Right kidney (tissue), 1 donor: ENCODE results near the gene HPS4.

ENCODE experiments used
- DNase-seq: peaks from one replicate; pipeline ENCODE4 v3.0.0-alpha.2; 2016

Gene HPS4

DNA sequence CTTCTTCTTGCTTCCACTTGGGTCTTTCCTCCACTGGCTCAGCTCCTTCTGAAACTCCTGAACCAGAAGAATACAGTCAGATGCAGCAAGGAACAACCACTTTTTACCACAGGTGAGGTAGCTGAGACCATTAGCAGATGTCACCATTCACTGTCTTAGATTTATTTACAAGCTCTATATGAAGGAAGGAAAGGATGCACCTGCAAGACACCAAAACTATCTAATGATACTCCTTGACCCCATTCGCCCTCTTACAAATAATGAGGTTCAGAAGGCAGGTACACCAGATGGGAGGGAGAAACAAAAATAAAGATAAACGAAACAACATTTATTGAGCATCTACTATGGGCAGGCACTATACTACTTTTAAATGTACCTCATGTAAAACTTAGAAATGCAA lies 18.4 kb upstream of the HPS4 start:
- no peak for DNase-seq

DNA sequence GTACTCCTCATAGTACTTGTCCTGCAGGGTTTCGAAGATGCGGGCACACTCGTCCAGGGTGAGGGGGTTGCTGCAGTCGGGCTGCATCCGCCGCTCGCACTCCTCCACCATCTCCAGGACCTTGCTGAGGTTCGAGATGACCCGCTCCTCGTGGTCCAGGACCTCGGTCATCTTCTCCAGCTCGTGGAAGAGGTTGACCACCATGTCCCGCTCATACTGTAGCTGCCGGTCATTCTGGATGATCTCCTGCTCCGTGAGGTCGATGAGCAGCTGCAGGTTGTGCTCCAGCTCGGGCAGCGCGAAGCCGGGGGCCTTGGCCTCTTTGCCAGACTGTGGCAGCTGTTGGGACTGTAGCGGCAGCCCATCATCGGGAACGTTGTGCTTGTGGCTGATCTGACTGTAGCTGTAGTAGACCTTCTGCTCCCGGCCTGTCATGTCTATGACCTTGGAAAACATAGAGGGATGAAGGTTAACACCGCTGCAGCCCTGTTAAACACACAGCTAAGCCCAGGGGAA lies 15.7 kb upstream of the HPS4 start:
- no peak for DNase-seq

DNA sequence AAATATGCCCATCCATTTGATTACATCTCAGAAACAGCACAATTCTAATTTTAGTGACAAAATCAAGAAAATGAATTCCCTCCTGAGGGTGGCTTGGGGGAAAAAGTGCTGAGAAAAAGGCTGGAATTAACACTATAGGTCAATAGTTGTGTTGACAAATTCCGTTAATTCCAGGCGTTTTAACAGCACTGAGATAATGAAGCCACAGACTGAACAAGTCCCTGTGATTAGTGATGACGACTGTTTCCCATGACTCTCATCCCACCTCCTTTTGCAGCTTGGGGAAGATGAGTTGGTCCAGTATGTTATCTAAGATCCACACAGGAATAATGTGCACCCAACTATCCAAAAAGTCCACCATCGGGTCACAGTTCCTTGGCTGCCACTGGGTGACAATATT lies 12.9 kb upstream of the HPS4 start:
- no peak for DNase-seq

- DNase-seq: no peak
Measured at GRCh38 chr22:26494506-26494905, 10.9 kb upstream of the HPS4 start.

GRCh38 chr22:26492220-26492619 lies 8.6 kb upstream of the HPS4 start:
- DNase-seq: no peak

- no peak for DNase-seq
Measured at GRCh38 chr22:26489447-26490036, 6.0 kb upstream of the HPS4 start.

DNA sequence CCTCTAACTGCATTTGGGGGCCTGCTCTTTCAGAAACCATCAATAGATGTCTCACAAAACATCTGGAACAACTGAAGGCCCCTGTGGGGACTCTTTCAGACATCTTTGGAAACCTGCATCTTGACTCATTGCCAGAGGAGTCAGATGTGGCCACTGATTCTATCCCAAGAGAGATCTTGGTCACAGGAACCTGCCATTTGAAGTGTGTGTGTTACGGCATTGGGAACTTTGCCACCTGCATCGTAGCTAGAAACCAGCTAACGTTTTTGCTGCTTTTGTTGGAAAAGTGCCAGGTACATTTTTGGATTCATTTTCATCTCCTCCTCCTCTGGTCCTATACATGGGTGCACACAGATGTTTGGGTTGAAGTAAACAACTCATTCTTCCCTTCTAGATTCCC lies 4.4 kb upstream of the HPS4 start:
- DNase-seq: no peak

DNA sequence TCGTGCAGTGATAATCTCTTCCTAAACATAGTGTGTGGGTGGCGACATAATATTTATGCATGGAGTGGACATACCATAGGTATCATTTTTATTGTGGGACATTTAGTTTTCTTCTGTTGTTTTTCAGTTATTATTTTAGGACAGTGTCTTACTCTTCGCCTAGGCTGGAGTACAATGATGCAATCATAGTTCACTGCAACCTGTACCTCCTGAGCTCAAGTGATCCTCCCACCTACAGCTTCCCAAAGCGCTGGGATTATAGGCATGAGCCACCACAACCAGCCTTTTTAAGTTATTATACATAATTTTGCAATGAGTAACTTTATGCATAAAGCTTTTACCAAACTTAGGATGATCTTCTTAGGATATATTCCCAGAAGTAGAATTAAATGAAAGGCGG lies 2.8 kb upstream of the HPS4 start:
- DNase-seq: no peak

- DNase-seq: no peak
Measured at GRCh38 chr22:26485806-26486390, 2.3 kb upstream of the HPS4 start.

GRCh38 chr22:26485013-26485412 lies 1.4 kb upstream of the HPS4 start:
- no peak for DNase-seq

DNA sequence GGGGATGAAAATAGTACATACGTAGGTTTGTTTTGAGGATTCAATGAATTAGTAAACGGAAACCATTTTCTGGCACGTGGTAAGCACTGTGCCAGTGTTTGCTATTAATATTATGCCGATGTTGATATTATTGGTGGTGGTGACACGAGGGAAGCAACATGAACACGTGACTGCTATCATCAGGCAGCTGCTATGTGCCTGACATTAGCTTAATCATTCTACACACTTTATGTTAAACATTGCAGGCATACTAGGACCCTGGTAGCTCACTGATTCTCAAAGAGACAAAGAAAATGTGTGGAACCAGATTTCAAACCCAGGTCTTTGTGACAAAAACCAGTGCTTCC lies 750 bp upstream of the HPS4 start:
- no peak for DNase-seq

GRCh38 chr22:26483043-26483438 lies 542 bp downstream of the HPS4 start:
- DNase-seq: no peak

DNA sequence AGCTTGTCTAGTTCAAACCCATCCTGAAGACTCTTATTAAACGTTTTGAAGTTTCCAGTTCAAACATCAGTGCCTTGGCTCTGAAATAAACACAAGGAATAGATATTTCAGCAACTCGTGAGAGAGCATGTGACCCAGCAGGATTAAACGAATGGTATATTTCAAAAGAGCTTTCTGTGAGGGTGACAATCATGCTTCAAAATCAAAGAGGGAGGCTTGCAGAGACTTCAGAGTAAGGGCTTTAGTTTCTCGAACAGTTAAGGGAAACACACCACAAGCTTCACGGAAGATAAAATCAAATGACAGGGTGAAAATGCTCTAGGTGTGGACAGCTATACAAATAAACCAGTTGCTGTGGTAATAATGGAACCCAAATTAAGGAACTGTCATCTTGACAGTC lies 1.4 kb downstream of the HPS4 start:
- DNase-seq: no peak

GRCh38 chr22:26481694-26482093 lies 1.9 kb downstream of the HPS4 start:
- DNase-seq: no peak

GRCh38 chr22:26481112-26481693 lies 2.4 kb downstream of the HPS4 start:
- no peak for DNase-seq

DNA sequence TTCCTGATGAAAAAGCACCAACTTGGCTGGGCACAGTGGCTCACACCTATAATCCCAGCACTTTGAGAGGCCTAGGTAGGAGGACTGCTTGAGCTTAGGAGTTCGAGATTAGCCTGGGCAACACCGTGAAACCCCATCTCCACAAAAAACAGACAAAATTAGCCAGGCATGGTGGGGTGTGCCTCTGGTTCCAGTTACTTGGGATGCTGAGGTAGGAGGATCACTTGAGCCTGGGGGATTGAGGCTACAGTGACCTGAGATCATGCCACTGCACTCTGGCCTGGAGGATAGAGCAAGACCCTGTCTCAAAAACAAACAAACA lies 3.0 kb downstream of the HPS4 start:
- DNase-seq: no peak

DNA sequence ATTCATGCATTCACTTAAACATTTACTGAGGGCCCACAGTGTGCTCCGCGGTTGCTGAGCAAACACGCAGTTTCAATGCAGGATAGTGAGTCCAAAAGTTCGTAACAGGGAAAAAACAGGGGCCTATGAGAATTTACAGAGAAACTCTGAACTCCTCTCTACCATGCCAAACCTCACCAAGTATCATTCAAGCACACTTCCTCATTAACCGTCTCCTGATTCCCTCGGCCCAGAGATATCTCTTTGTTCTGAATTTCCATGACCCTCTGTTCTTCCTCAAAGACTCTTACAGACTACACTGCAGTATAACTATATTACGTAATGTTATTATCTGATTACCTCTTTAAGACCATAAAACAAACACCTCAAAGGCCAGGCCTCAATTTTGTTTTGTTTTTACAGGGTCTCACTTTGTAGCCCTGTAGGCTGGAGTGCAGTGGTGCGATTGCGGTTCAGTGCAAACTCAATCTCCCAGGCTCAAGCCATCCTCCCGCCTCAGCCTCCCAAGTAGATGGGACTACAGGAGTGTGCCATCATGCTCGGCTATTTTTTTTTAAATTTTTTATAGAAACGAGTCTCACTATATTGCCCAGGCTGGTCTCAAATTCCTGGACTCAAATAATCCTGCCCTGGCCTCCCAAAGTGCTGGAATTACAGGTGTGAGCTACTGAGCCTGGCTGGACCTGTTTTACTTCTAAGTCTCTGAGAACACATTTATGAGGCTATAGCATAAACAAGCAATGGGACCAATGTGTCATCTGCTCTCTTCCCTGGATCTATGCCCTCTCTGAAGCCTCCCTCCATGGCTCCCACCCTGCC lies 3.6 kb downstream of the HPS4 start:
- DNase-seq: no peak

DNA sequence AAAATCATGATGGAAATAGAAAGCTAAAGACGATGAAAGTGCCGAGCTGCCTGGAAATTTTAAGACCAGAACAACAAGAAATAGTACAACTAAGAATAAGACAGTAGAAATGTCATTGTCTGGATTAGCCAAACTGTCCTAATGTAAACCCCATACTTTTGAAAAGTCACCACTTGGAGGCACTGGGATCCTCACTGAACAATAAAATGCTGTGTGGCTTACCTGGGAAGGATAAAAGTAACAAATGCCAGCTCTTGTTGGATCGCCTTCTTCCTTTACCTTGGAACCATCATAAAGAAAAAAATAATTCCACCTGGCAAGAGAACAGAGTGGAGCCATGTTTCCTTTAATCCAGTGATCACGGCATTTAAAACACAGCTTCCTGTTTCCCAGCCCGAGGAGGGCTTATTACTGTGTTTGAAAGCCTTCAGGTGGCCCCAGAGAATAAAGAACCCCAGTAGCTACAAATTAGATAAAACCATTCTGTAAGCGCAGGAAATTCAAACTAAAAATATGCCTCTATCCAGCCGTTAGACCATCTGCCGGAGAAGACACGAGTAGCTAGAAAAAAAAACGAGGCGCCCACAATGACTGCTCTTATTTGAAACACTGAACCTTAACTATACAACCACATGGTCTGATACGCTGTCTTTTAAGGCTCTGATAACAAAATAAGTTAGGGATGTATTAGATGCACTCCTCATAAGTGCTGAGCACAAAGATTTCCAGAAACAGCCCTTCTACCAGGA lies 4.4 kb downstream of the HPS4 start:
- DNase-seq: no peak

GRCh38 chr22:26477341-26477731 lies 6.2 kb downstream of the HPS4 start:
- no peak for DNase-seq

- DNase-seq: no peak
Measured at GRCh38 chr22:26476705-26477340, 6.8 kb downstream of the HPS4 start.

DNA sequence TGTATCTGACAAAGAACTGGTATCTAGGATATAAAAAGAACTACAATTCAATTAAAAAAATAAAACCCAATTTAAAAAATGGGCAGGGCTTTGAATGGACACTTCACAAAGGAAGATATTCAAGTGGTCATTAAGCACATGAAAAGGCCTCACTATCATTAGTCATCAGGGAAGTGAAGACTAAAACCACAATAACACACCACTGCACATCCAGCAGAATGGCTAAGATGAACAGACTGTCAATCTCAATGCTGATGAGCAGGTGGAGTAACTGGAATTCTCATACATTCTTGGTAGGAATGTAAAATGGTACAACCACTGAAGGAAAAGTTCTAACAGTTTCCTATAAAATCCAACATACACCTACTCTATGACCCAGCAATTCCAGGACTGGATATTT lies 8.9 kb downstream of the HPS4 start:
- no peak for DNase-seq

DNA sequence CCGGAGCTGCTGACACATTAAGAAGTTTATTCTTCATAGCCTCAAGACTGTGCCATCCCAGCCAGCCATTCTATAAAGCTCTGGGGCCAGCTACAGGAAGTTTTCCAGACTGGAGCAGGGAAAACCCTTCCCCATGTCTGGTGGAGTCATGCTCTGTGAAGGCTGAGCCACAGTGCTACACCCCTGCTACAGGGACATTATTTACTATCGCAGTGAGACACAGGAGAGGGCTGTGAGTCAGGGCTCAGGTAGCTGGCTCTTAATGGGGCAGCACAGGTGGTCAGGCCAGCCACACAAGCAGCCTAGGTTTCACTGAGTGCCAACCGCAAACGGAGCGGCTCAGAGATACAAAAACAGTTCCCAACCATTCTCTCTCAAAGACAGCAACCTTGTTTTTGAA lies 12.1 kb downstream of the HPS4 start:
- DNase-seq: no peak
